Natural killer cell (primary cell): Measurements from ENCODE around the gene NCK2. TPM values are rescaled to one million over a fixed set of nuclear protein-coding genes. Genes with fewer than 3 reads are reported as not detected.
A peak's percentile ranks its signal among the peaks of the same experiment; 100 is the strongest.

ENCODE experiments used
- ATAC-seq, 3 donors: fragments of 150-1000 bp in 2 of 3; fragments of 200-7000 bp in 1 of 3; cut with Tn5 transposase; 1 replicate in 1 of 3; 2 replicates in 2 of 3; pipeline ENCODE4 v1.10.0; 2021; ENCODE audit warnings: mild to moderate bottlenecking in 2 of 3, moderate library complexity in 2 of 3
- DNase-seq, 2 donors: peaks; one replicate each; pipeline versions ENCODE4 v3.0.0 to v3.0.0-alpha.2; 2013 to 2021; ENCODE audit warnings: mixed read lengths in 1 of 2
- H3K27ac ChIP-seq: one replicate; pipeline ENCODE4 v1.5.1; 2013; ENCODE audit warnings: mild to moderate bottlenecking, low read length
- H3K27me3 ChIP-seq: one replicate; pipeline ENCODE4 v1.6.1; 2013; ENCODE audit warnings: low read length; ENCODE audit not compliant: control insufficient read depth, insufficient read depth
- H3K36me3 ChIP-seq: one replicate; pipeline ENCODE4 v1.6.1; 2013; ENCODE audit warnings: low read length; ENCODE audit not compliant: control insufficient read depth, insufficient read depth
- H3K4me1 ChIP-seq: one replicate; pipeline ENCODE4 v1.6.1; 2013; ENCODE audit warnings: low read length; ENCODE audit not compliant: control insufficient read depth, insufficient read depth
- H3K4me3 ChIP-seq: one replicate; pipeline ENCODE4 v1.5.1; 2013; ENCODE audit warnings: low read length
- H3K9me3 ChIP-seq: one replicate; pipeline ENCODE4 v1.6.1; 2013; ENCODE audit warnings: low read length; ENCODE audit not compliant: control insufficient read depth, insufficient read depth
- H3K27ac Mint-ChIP-seq, 2 donors: one replicate each; pipeline ENCODE4 v1.8.0; 2022; ENCODE audit warnings: mild to moderate bottlenecking in 2 of 2, mixed read lengths in 2 of 2, moderate library complexity in 1 of 2
- H3K27me3 Mint-ChIP-seq, 2 donors: one replicate each; pipeline ENCODE4 v1.8.0; 2022; ENCODE audit warnings: low read depth in 2 of 2, mixed read lengths in 2 of 2
- H3K36me3 Mint-ChIP-seq: one replicate; pipeline ENCODE4 v1.8.0; 2022; ENCODE audit warnings: mixed read lengths
- H3K4me1 Mint-ChIP-seq, 2 donors: one replicate each; pipeline ENCODE4 v1.8.0; 2022; ENCODE audit warnings: mixed read lengths in 2 of 2
- H3K4me3 Mint-ChIP-seq: one replicate; pipeline ENCODE4 v1.8.0; 2022; ENCODE audit warnings: mild to moderate bottlenecking, moderate library complexity, mixed read lengths
- H3K9me3 Mint-ChIP-seq, 2 donors: one replicate each; pipeline ENCODE4 v1.8.0; 2022; ENCODE audit warnings: mixed read lengths in 2 of 2
- WGBS: methylation state at CpG from one replicate; pipeline ENCODE4 v1.1.7; 2013; ENCODE audit warnings: missing lambda C conversion rate; ENCODE audit not compliant: insufficient coverage; 5-methylcytosine and 5-hydroxymethylcytosine counted together
- intact Hi-C: fragments of 100-400 bp; cut with micrococcal nuclease; formaldehyde crosslinking; loops from one replicate; pipeline ENCODE4 v1.14.2; 2022
- total RNA-seq, 4 donors: library from RNA; stranded (reverse); fragments of 120-200 nt in 1 of 4; gene quantifications; one replicate each; pipeline versions ENCODE4 v1.2.3 to v1.2.4, GENCODE V29; 2013 to 2022
- TF ChIP-seq, protein P1 (sequence below): fragments of 200-600 bp; IDR thresholded peaks from one replicate; pipeline ENCODE4 v1.8.0; 2022; ENCODE audit warnings: antibody characterized with exemption

Gene NCK2
- total RNA-seq, 3 donors from 2014 or later (not counting 1 experiment from before 2014, with no cell fraction given): 34.1 to 50.8 (median 43.0) TPM

DNA sequence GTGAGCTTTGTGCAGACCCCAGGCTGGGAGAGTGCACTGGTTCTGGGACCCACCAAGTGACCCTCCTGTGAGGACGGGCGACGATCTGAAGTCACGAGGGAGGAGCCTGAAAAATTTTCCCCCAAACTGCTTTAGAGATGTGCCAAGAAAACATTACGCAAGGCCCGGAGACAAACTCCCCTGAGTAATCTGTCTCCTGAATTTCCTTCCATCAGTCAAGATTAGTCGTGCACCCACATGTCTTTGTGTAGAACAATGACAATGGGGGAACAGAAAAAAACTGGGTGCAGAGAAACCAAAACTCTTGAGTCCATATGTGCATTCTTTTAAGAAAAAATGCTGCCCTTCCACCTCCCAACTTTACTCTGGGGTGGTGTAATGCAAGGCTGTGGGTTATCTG is 12.6 kb upstream of the NCK2 start:
- Mint-ChIP-seq H3K27ac (no peak overlapping the region), H3K9me3 (no peaks in the 10 kb centered on the region), H3K36me3 (peaks cover 2% of the 10 kb centered on the region), H3K4me1 (peaks cover 5 to 15% of the 10 kb centered on the region in 2 donors), H3K27me3 (no peaks in the 10 kb centered on the region), H3K4me3 (no peak overlapping the region)
- WGBS: 89% methylated on average over 7 of the region's 7 CpGs
- H3K27me3 ChIP-seq: no peaks in the 10 kb centered on the region
- DNase-seq (no peak), ATAC-seq (no peak)
- H3K9me3 ChIP-seq: peaks cover 5% of the 10 kb centered on the region
- TF ChIP-seq, protein P1, sequence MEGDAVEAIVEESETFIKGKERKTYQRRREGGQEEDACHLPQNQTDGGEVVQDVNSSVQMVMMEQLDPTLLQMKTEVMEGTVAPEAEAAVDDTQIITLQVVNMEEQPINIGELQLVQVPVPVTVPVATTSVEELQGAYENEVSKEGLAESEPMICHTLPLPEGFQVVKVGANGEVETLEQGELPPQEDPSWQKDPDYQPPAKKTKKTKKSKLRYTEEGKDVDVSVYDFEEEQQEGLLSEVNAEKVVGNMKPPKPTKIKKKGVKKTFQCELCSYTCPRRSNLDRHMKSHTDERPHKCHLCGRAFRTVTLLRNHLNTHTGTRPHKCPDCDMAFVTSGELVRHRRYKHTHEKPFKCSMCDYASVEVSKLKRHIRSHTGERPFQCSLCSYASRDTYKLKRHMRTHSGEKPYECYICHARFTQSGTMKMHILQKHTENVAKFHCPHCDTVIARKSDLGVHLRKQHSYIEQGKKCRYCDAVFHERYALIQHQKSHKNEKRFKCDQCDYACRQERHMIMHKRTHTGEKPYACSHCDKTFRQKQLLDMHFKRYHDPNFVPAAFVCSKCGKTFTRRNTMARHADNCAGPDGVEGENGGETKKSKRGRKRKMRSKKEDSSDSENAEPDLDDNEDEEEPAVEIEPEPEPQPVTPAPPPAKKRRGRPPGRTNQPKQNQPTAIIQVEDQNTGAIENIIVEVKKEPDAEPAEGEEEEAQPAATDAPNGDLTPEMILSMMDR: no peak
- intact Hi-C loops: no loop called here
- no peaks in the 10 kb centered on the region for H3K4me1 ChIP-seq
- no peaks in the 10 kb centered on the region for H3K36me3 ChIP-seq
- H3K27ac ChIP-seq: no peak overlapping the region
- H3K4me3 ChIP-seq: no peak overlapping the region

DNA sequence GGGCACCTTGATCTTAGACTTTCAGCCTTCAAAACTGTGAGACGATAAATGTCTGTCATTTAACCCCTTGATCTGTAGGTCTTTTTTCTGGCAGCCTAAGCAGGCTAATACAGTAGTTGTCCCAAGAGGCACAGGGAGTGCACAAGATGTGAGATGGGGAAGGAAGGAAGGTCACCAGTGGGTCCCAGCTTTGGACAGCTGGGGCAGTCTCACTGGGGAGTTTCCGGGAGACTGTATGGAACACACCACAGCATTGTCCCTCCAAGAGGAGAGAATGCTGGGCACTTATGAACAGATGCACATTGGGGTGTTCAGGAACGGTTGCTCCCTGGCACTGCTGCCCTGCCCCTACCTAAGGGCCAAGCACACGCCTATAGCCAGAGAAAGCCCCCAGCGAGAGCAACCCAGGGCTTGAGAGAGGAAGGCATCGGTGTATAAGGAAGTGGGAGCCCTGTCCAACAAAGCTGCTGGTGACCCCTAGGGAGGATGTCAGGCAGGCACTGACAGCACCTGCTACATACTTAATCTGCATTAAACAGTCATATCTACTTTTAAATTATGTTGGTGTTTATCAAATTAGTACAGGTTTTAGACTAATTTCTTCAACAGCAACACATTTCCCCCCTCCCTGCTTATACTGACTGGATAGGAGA is 11.6 kb upstream of the NCK2 start:
- Mint-ChIP-seq H3K4me1 (peaks cover 5 to 16% of the 10 kb centered on the region in 2 donors), H3K27ac (no peak overlapping the region), H3K27me3 (no peaks in the 10 kb centered on the region), H3K4me3 (no peak overlapping the region), H3K9me3 (no peaks in the 10 kb centered on the region), H3K36me3 (no peaks in the 10 kb centered on the region)
- H3K4me3 ChIP-seq: no peak overlapping the region
- ATAC-seq: no peak
- TF ChIP-seq, protein P1: no peak
- H3K27ac ChIP-seq: no peak overlapping the region
- peaks cover 4% of the 10 kb centered on the region for H3K4me1 ChIP-seq
- 64% methylated on average over 6 of the region's 6 CpGs for WGBS
- H3K9me3 ChIP-seq: no peaks in the 10 kb centered on the region
- H3K27me3 ChIP-seq: no peaks in the 10 kb centered on the region
- no peak for DNase-seq
- no peaks in the 10 kb centered on the region for H3K36me3 ChIP-seq
- intact Hi-C loops: no loop called here

DNA sequence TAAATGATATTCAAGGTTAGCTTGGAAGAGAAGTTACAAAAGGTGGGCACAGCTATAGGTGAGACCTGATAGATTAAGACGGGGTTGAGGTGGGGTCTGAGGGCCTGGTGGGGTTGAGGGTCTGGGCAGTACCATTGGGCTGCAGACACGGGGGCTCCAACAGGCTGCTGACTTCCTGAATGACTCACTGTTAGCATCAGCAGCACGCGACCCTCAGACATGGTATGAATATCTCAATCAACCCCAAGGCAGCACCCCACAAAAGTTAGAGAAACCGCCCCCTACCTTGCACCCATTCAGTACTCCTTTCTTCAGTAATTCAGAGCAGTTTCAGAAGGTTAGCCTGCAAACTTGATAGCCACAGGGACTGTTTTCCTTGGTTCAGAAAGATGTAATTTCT is 10.8 kb upstream of the NCK2 start:
- TF ChIP-seq, protein P1: no peak
- Histone ChIP-seq H3K27me3 (no peaks in the 10 kb centered on the region), H3K36me3 (no peaks in the 10 kb centered on the region), H3K9me3 (no peaks in the 10 kb centered on the region), H3K4me1 (peaks cover 4% of the 10 kb centered on the region), H3K4me3 (no peak overlapping the region), H3K27ac (no peak overlapping the region)
- H3K36me3 Mint-ChIP-seq: no peaks in the 10 kb centered on the region
- DNase-seq (no peak), ATAC-seq (peak in 1 of 3 donors; percentile 33)
- 82% methylated on average over 4 of the region's 5 CpGs for WGBS
- no peak overlapping the region for H3K4me3 Mint-ChIP-seq
- H3K9me3 Mint-ChIP-seq: no peaks in the 10 kb centered on the region
- no peaks in the 10 kb centered on the region for H3K27me3 Mint-ChIP-seq
- peaks cover 11 to 24% of the 10 kb centered on the region in 2 donors for H3K4me1 Mint-ChIP-seq
- intact Hi-C loops: no loop called here
- H3K27ac Mint-ChIP-seq: no peak overlapping the region
